ENCODE results near the gene HRAS. TPM values are rescaled to one million over a fixed set of nuclear protein-coding genes. Genes with fewer than 3 reads are reported as not detected.
A peak's percentile ranks its signal among the peaks of the same experiment; 100 is the strongest.

HRAS gene
- total and polyA plus RNA-seq, 2 of the 8 experiments (the other 6 are each of a cell fraction or from before 2014, with no cell fraction given) = 44.3 to 54.7 TPM

DNA sequence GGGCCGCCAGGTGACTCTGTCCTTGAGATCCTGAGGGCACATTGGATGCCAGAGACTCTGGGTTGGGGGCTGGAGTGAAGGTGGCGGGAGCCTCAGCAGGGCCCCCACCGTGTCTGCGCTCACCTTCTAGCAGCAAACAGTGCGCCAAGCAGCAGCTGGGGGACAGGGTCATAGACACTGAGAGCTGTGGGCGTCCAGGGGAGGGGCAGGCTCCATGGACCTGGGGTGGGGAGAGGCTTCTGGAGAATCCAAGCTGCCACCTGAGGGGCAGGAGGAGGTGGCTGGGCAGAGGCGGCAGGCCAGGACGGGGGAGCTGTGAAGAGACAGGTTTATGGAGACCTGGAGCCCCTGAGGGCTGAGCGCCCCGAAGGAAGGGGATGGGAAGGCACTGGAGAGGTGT, 48.9 kb upstream of the HRAS start:
- H3K27me3 ChIP-seq (replicated peaks in 1 of 4; ENCODE audit: control insufficient read depth in 3 of 4, extremely low read depth in 1 of 4, insufficient read depth in 3 of 4, low read length in 3 of 4) = no peaks in the 10 kb centered on the region
- 0 out of 7 replicates have a peak overlapping the region, but pooled peaks of 1 of the 4 experiments have one; percentile 3 for H3K9ac ChIP-seq (replicated peaks in 1 of 4; ENCODE audit: extremely low read depth in 1 of 4, low read depth in 3 of 4, low read length in 3 of 4)
- no peak overlapping the region for H3K4ac ChIP-seq (replicated peaks; ENCODE audit: insufficient read length, low read depth, low read length)
- H3K18ac ChIP-seq (ENCODE audit: extremely low read depth, low read length) = no peak overlapping the region
- H2AFZ ChIP-seq (ENCODE audit: low read length) = no peak overlapping the region
- H2BK120ac ChIP-seq (replicated peaks; ENCODE audit: low read depth, low read length) = no peak overlapping the region
- H2AK5ac ChIP-seq (ENCODE audit: low read depth, low read length) = no peak overlapping the region
- H3K14ac ChIP-seq (ENCODE audit: insufficient read length) = no peak overlapping the region
- no peaks in the 10 kb centered on the region for H3K9me3 ChIP-seq (ENCODE audit: insufficient read depth in 2 of 2, low read depth in 1 of 2, low read length in 1 of 2)
- H3K79me2 ChIP-seq (ENCODE audit: control insufficient read depth in 1 of 2, insufficient read depth in 2 of 2, low read length in 2 of 2) = peaks cover 12 to 38% of the 10 kb centered on the region in 2 experiments
- FAIRE-seq (no peak), DNase-seq (ENCODE audit: low read depth in 1 of 2, low spot score in 2 of 2) (no peak)
- no peak overlapping the region for H3K23ac ChIP-seq (ENCODE audit: insufficient read length)
- H3K4me1 ChIP-seq (replicated peaks in 1 of 4; ENCODE audit: control insufficient read depth in 3 of 4, insufficient read depth in 4 of 4, low read length in 3 of 4) = no peaks in the 10 kb centered on the region; a peak in 1 of 7 replicates
- WGBS, 2 experiments (ENCODE audit: extremely low coverage in 1 of 2, insufficient coverage in 1 of 2, insufficient read length in 1 of 2, insufficient replicate concordance in 2 of 2, low coverage in 1 of 2, low lambda C conversion rate in 2 of 2, missing lambda C conversion rate in 1 of 2) = 98% methylated on average over 7 of the region's 10 CpGs; no CpG with 5 or more reads in 1 of the 2 experiments
- no peak overlapping the region for H4K91ac ChIP-seq (replicated peaks; ENCODE audit: insufficient read length, low read length)
- no peak overlapping the region for H2BK15ac ChIP-seq (ENCODE audit: low read length)
- H4K5ac ChIP-seq (ENCODE audit: insufficient read length, low read depth, low read length) = no peak overlapping the region
- H3K36me3 ChIP-seq (ENCODE audit: control insufficient read depth in 2 of 4, insufficient read depth in 4 of 4, low read length in 3 of 4) = peaks cover 16 to 36% (median 32%) of the 10 kb centered on the region in 4 experiments; a peak in 7 of 8 replicates
- TF ChIP-seq CBX5 (IDR thresholded peaks at IDR 0.05; ENCODE audit: low read depth, low read length) = no peak
- no peak overlapping the region for H3K27ac ChIP-seq (ENCODE audit: low read depth, low read length)
- CTCF ChIA-PET (ENCODE audit: partially characterized antibody) = no interaction called here
- H3K4me2 ChIP-seq (ENCODE audit: insufficient read depth in 1 of 2, low read depth in 2 of 2, low read length in 2 of 2) = no peak overlapping the region
- POLR2A ChIA-PET (ENCODE audit: partially characterized antibody) = interaction anchor here (0.7 to 1.5 kb wide), 2 partner anchors 142 to 179 kb away, joined by 3 read pairs; no protein-coding TSS in a partner anchor
- H2BK20ac ChIP-seq (ENCODE audit: low read length) = no peak overlapping the region
- H3K4me3 ChIP-seq (ENCODE audit: extremely low read depth in 1 of 4, insufficient read depth in 2 of 4, low read depth in 3 of 4, low read length in 4 of 4) = no peak overlapping the region
- H4K20me1 ChIP-seq (replicated peaks in 1 of 2; ENCODE audit: control insufficient read depth in 1 of 2, insufficient read depth in 2 of 2, low read length in 2 of 2) = peaks cover 31 to 38% of the 10 kb centered on the region in 2 experiments
- no peak overlapping the region for H3K56ac ChIP-seq (replicated peaks; ENCODE audit: insufficient read length, low read depth, low read length)
- H4K8ac ChIP-seq (ENCODE audit: extremely low read depth, insufficient read depth, low read length) = no peak overlapping the region
- no peaks in the 10 kb centered on the region for H3K23me2 ChIP-seq (ENCODE audit: low read depth, low read length)
- no peak overlapping the region for H2BK12ac ChIP-seq (ENCODE audit: low read depth, low read length)
- H3K79me1 ChIP-seq (ENCODE audit: low read depth, low read length) = peaks cover 21% of the 10 kb centered on the region
- no peak overlapping the region for H2BK5ac ChIP-seq (ENCODE audit: low read depth, low read length)

All from H1 (cell line).